ENCODE results near the gene LRRN1. TPM values are rescaled to one million over a fixed set of nuclear protein-coding genes. Genes with fewer than 3 reads are reported as not detected.
A peak's percentile ranks its signal among the peaks of the same experiment; 100 is the strongest.

The LRRN1 gene
- 0.53 TPM for total RNA-seq

DNA sequence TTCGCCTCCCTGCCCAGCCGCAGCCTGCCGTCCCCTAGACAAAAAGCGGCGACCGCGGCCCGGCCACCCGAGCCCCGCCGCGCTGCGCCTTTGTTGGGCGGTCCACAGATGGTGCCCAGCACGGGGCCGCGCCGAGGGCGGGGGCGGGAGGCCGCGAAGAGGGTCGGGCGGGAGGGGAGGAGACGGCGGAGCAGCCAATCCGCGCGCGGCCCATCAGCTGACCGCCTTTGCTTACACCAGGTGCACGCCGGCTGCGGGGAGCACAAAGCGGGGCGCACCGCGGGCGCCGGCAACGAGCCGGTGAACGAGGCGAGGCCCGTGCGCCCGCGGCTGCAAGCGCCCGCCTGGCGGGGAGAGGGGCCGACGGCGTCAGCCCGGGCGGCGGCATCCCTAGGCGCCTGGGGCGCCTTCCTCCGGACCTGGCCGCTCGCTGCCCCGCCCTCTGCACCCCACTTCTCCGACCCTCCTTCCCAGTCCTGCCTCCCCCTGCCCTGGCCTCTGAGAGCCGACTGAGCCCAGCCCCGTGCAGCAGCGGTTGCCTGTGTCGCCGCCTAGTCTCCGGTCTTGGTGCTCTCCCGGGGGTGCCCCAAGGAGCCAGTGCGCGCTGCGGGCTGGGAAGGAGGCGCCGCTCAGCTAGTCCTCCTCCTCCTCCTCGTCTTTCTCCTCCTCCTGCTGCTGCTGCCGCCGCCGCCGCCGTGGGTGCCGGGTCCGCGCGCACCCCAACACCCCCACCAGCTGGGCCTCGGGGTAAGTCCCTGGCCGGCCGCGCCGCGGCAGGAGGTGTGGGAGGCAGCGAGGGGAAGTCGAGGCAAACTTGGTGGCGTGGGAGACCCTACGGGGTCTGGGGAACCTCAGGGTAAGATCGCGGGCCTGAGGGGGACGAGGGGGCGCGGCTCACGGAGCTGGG lies at the start of gene LRRN1:
Gene LRRN1 (plus strand): TSS at position 259 of the 907 bp plus-strand sequence. CDS start 45,211 bp downstream, outside the sequence.
- peak in 1 of 3 experiments; percentile 7 for TF ChIP-seq CTCF (IDR thresholded peaks at IDR 0.05)
- Histone ChIP-seq H3K27ac (peak within 1 kb of the TSS in 1 of 2 donors; percentile 70), H3K4me3 (peak within 1 kb of the TSS; percentile 59 to 70), H3K27me3 (no peaks in the 10 kb centered on the region), H3K36me3 (no peaks in the 10 kb centered on the region), H3K4me1 (peaks cover 0 to 3% of the 10 kb centered on the region in 2 donors), H3K9me3 (no peaks in the 10 kb centered on the region)
- DNase-seq (ENCODE audit: low spot score in 2 of 2): peak in 1 of 2 donors; percentile 71
- intact Hi-C loops (cut with DNase I): no loop called here

DNA sequence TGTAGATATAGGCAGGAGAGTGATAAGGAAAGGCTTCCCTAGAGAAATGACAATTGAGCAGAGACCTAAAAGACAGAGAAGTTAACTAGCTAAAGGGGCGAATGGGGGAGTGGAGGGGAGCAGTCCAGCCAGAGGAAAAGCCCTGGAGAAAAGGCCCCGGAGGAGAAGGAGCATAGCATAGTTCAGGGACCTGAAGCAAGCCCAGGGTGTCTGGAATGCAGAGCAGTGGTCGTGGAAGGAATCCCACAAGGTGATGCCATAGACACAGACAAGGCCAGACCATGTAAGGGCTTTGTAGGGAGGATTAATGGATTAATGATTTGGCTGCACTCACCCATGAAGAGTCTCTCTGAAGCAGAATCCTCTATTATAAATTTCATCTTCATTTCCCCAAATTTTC lies 45.8 kb upstream of the LRRN1 start:
- TF ChIP-seq CTCF (IDR thresholded peaks at IDR 0.05): no peak
- intact Hi-C loops (cut with DNase I): no loop called here
- H3K4me1 ChIP-seq: no peaks in the 10 kb centered on the region
- no peak overlapping the region for H3K27ac ChIP-seq
- DNase-seq (ENCODE audit: low spot score in 2 of 2): no peak
- no peaks in the 10 kb centered on the region for H3K9me3 ChIP-seq
- no peak overlapping the region for H3K4me3 ChIP-seq
- H3K27me3 ChIP-seq: no peaks in the 10 kb centered on the region
- H3K36me3 ChIP-seq: no peaks in the 10 kb centered on the region

GRCh38 chr3:3765661-3766060 lies 33.6 kb upstream of the LRRN1 start:
- Histone ChIP-seq H3K4me1 (no peaks in the 10 kb centered on the region), H3K27me3 (no peaks in the 10 kb centered on the region), H3K27ac (no peak overlapping the region), H3K4me3 (no peak overlapping the region), H3K36me3 (no peaks in the 10 kb centered on the region), H3K9me3 (no peaks in the 10 kb centered on the region)
- intact Hi-C loops (cut with DNase I): no loop called here
- no peak for DNase-seq (ENCODE audit: low spot score in 2 of 2)
- no peak for TF ChIP-seq CTCF (IDR thresholded peaks at IDR 0.05)

DNA sequence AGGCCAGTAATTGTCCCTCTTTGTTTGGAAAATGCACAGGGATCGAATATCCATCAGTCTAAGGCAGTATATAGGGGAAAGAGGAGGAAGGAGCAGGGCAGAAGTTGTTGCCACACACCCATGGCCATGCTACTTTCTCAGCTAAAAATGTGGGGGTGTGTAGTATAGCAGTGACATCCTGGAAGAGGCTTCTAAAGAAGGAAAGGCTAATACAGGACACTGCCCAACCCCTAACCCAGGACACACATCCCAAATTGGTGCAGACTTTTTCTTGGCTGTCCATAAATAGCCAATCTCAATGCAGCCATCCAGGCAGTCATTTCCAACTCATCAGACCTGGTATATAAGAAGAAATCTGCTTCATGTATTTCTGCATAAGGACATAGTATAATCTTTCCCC lies 33.1 kb upstream of the LRRN1 start:
- Histone ChIP-seq H3K4me3 (no peak overlapping the region), H3K27ac (no peak overlapping the region), H3K9me3 (no peaks in the 10 kb centered on the region), H3K36me3 (no peaks in the 10 kb centered on the region), H3K27me3 (no peaks in the 10 kb centered on the region), H3K4me1 (no peaks in the 10 kb centered on the region)
- TF ChIP-seq CTCF (IDR thresholded peaks at IDR 0.05): no peak
- no peak for DNase-seq (ENCODE audit: low spot score in 2 of 2)
- intact Hi-C loops (cut with DNase I): no loop called here

GRCh38 chr3:3771094-3771493 lies 28.1 kb upstream of the LRRN1 start:
- no peak for DNase-seq (ENCODE audit: low spot score in 2 of 2)
- intact Hi-C loops (cut with DNase I): no loop called here
- Histone ChIP-seq H3K4me3 (no peak overlapping the region), H3K27ac (no peak overlapping the region), H3K9me3 (peaks cover 0 to 8% of the 10 kb centered on the region in 2 donors), H3K4me1 (no peaks in the 10 kb centered on the region), H3K36me3 (no peaks in the 10 kb centered on the region), H3K27me3 (no peaks in the 10 kb centered on the region)
- no peak for TF ChIP-seq CTCF (IDR thresholded peaks at IDR 0.05)

All from ascending aorta (tissue), 2 donors.